DLD1 (cell line): Measurements from ENCODE around the gene ZNF473.
"Not testable (repeated sequence)": the region's sequence is repeated elsewhere in the genome, so short reads cannot be mapped to it uniquely, and the experiment has no call there.

Experiments
- in situ Hi-C: cut with HindIII; loops from 2 replicates; pipeline ENCODE4 v1.10.0; 2017; ENCODE audit warnings: low sequenced_read_pairs

ZNF473 gene

GRCh38 chr19:50044922-50045321 is 19.1 kb downstream of the ZNF473 start:
- in situ Hi-C loops, result loop anchor here (5.0 kb wide), 1 partner anchor 43 kb away; no protein-coding TSS in a partner anchor

GRCh38 chr19:50046649-50047503 is 21.1 kb downstream of the ZNF473 start:
- in situ Hi-C loops, result no loop called here

GRCh38 chr19:50047671-50048070 is 21.9 kb downstream of the ZNF473 start:
- in situ Hi-C loops, result no loop called here

- in situ Hi-C loops, result no loop called here
These were observed 24.8 kb downstream of the ZNF473 start for GRCh38 chr19:50050406-50051227.

GRCh38 chr19:50051228-50051895 is 25.6 kb downstream of the ZNF473 start:
- in situ Hi-C loops, result not testable (repeated sequence)

GRCh38 chr19:50051964-50052363 is 26.2 kb downstream of the ZNF473 start:
- in situ Hi-C loops, result no loop called here

- in situ Hi-C loops, result no loop called here
These were observed 27.3 kb downstream of the ZNF473 start for GRCh38 chr19:50053119-50053518.

- in situ Hi-C loops, result no loop called here
These were observed 32.6 kb downstream of the ZNF473 start for GRCh38 chr19:50058425-50058824.

- in situ Hi-C loops, result no loop called here
These were observed 33.2 kb downstream of the ZNF473 start for GRCh38 chr19:50059045-50059444.

- in situ Hi-C loops, result no loop called here
These were observed 34.3 kb downstream of the ZNF473 start for GRCh38 chr19:50060107-50060506.

- in situ Hi-C loops, result no loop called here
These were observed 35.8 kb downstream of the ZNF473 start for GRCh38 chr19:50061650-50062049.

- in situ Hi-C loops, result no loop called here
These were observed 40.1 kb downstream of the ZNF473 start for GRCh38 chr19:50065938-50066337.

- in situ Hi-C loops, result no loop called here
These were observed 41.8 kb downstream of the ZNF473 start for GRCh38 chr19:50067575-50067974.

GRCh38 chr19:50068382-50068781 is 42.6 kb downstream of the ZNF473 start:
- in situ Hi-C loops, result not testable (repeated sequence)

GRCh38 chr19:50075076-50075475 is 49.3 kb downstream of the ZNF473 start:
- in situ Hi-C loops, result not testable (repeated sequence)

- in situ Hi-C loops, result not testable (repeated sequence)
These were observed 50.0 kb downstream of the ZNF473 start for GRCh38 chr19:50075644-50076372.

GRCh38 chr19:50076581-50077355 is 51.0 kb downstream of the ZNF473 start:
- in situ Hi-C loops, result not testable (repeated sequence)

GRCh38 chr19:50079014-50079413 is 53.2 kb downstream of the ZNF473 start:
- in situ Hi-C loops, result not testable (repeated sequence)

- in situ Hi-C loops, result not testable (repeated sequence)
These were observed 58.6 kb downstream of the ZNF473 start for GRCh38 chr19:50084440-50084839.

- in situ Hi-C loops, result not testable (repeated sequence)
These were observed 61.3 kb downstream of the ZNF473 start for GRCh38 chr19:50087153-50087552.
